Gastrocnemius medialis (tissue), 4 donors: ENCODE results near the gene IP6K3.

Experiments
- POLR2A ChIP-seq, 2 donors: fragments of 450-650 bp; IDR thresholded peaks; one replicate each; pipeline ENCODE4 v1.6.1; 2017; ENCODE audit warnings: antibody characterized with exemption in 2 of 2, mild to moderate bottlenecking in 2 of 2, moderate library complexity in 2 of 2
- TF ChIP-seq, protein P1 (sequence below), 5 experiments: fragments of 450-650 bp in 3 of 5; fragments of 200-600 bp in 2 of 5; sonication (generic) in 2 of 5; IDR thresholded peaks in 4 of 5; conservative IDR thresholded peaks in 1 of 5; 1 replicate in 4 of 5; 2 replicates in 1 of 5; pipeline ENCODE4 v1.5.1; 2016 to 2019; ENCODE audit warnings: antibody characterized with exemption in 5 of 5, mild to moderate bottlenecking in 3 of 5, moderate library complexity in 3 of 5

DNA sequence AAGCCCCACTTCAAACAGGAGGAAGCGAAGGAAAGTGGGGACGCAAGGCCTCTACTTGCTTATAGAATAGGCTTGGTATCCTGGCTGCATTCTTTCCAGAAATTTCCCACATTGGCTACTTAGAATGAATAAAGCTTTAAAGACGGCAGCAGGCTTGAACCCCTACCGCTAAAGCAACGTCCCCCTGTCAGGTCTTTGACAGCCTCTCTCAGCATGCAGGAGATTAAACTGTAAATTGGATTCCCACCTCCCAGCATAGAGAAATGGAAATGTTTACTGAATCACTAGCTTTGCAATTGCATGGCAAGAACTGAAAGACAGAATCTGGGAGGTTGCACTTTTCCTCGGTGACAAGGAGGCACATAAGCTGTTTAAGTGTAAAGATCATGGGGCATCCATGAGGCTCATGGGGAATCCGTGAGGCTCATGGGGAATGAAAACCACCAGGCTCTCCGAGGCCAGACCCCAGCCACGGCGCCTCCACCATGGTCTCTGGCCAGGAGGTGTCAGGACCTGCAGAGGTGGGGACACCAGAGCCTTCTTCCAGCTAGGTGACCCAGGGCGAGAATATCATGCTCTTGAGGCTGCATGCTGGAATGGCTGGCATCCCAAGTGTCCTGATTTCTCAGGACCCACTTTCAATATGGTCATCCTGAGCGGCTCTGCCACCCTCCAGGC lies 31.9 kb upstream of the IP6K3 start:
- TF ChIP-seq, protein P1, sequence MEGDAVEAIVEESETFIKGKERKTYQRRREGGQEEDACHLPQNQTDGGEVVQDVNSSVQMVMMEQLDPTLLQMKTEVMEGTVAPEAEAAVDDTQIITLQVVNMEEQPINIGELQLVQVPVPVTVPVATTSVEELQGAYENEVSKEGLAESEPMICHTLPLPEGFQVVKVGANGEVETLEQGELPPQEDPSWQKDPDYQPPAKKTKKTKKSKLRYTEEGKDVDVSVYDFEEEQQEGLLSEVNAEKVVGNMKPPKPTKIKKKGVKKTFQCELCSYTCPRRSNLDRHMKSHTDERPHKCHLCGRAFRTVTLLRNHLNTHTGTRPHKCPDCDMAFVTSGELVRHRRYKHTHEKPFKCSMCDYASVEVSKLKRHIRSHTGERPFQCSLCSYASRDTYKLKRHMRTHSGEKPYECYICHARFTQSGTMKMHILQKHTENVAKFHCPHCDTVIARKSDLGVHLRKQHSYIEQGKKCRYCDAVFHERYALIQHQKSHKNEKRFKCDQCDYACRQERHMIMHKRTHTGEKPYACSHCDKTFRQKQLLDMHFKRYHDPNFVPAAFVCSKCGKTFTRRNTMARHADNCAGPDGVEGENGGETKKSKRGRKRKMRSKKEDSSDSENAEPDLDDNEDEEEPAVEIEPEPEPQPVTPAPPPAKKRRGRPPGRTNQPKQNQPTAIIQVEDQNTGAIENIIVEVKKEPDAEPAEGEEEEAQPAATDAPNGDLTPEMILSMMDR (IDR thresholded peaks at IDR 0.05 in 4 of 5, conservative IDR thresholded peaks at IDR 0.05 in 1 of 5): no peak
- TF ChIP-seq POLR2A (IDR thresholded peaks at IDR 0.05): no peak
